ENCODE measurements around the gene HAUS1.

Gene HAUS1

GRCh38 chr18:46104128-46104911 is at the start of gene HAUS1:
Gene HAUS1 (plus strand): TSS chr18:46104385. CDS start chr18:46104412, 27 bp downstream.
- no peaks in the 10 kb centered on the region for H3K9me3 Mint-ChIP-seq
- peak within 1 kb of the TSS; percentile 97 to 98 for H3K27ac Mint-ChIP-seq
- H3K4me3 Mint-ChIP-seq: peak within 1 kb of the TSS; percentile 96 to 99
- DNase-seq (peak; percentile 45 to 61), ATAC-seq (peak; percentile 84)
- peaks cover 38% of the 10 kb centered on the region for H3K4me1 Mint-ChIP-seq
- no peaks in the 10 kb centered on the region for H3K27me3 Mint-ChIP-seq

GRCh38 chr18:46054956-46055837 is 49.0 kb upstream of the HAUS1 start:
- Mint-ChIP-seq H3K27me3 (no peaks in the 10 kb centered on the region), H3K9me3 (no peaks in the 10 kb centered on the region), H3K4me1 (peaks cover 48% of the 10 kb centered on the region), H3K27ac (peak overlapping the region; percentile 13 to 34), H3K4me3 (peak overlapping the region; percentile 44 to 56)
- ATAC-seq: peak; percentile 89
- no peak for DNase-seq

- H3K4me1 Mint-ChIP-seq: peaks cover 48% of the 10 kb centered on the region
- ATAC-seq: no peak
Measured at GRCh38 chr18:46055838-46056230, 48.4 kb upstream of the HAUS1 start.

GRCh38 chr18:46060359-46060841 is 43.8 kb upstream of the HAUS1 start:
- no peaks in the 10 kb centered on the region for H3K27me3 Mint-ChIP-seq
- H3K4me3 Mint-ChIP-seq: no peak overlapping the region
- peaks cover 36% of the 10 kb centered on the region for H3K4me1 Mint-ChIP-seq
- DNase-seq (no peak), ATAC-seq (no peak)
- no peaks in the 10 kb centered on the region for H3K9me3 Mint-ChIP-seq
- no peak overlapping the region for H3K27ac Mint-ChIP-seq

More at GRCh38 chr18:46055838-46056230, 48.4 kb upstream of the HAUS1 start:
- Mint-ChIP-seq H3K27ac (peak overlapping the region; percentile 9 to 87), H3K27me3 (no peaks in the 10 kb centered on the region), H3K9me3 (no peaks in the 10 kb centered on the region), H3K4me3 (peak overlapping the region; percentile 44 to 56)
- no peak for DNase-seq

GRCh38 chr18:46061387-46061786 is 42.8 kb upstream of the HAUS1 start:
- peaks cover 26% of the 10 kb centered on the region for H3K4me1 Mint-ChIP-seq
- H3K9me3 Mint-ChIP-seq: no peaks in the 10 kb centered on the region
- no peak overlapping the region for H3K4me3 Mint-ChIP-seq
- no peaks in the 10 kb centered on the region for H3K27me3 Mint-ChIP-seq
- H3K27ac Mint-ChIP-seq: peak overlapping the region in 1 of 2 donors; percentile 46
- ATAC-seq (no peak), DNase-seq (no peak)

- H3K4me3 Mint-ChIP-seq: no peak overlapping the region
- peaks cover 24% of the 10 kb centered on the region for H3K4me1 Mint-ChIP-seq
- ATAC-seq: no peak
- H3K27me3 Mint-ChIP-seq: no peaks in the 10 kb centered on the region
- H3K27ac Mint-ChIP-seq: no peak overlapping the region
- H3K9me3 Mint-ChIP-seq: no peaks in the 10 kb centered on the region
- DNase-seq: no peak
Measured at GRCh38 chr18:46061796-46062195, 42.4 kb upstream of the HAUS1 start.

- no peaks in the 10 kb centered on the region for H3K9me3 Mint-ChIP-seq
- peaks cover 24% of the 10 kb centered on the region for H3K4me1 Mint-ChIP-seq
- ATAC-seq: no peak
Measured at GRCh38 chr18:46062781-46063180, 41.4 kb upstream of the HAUS1 start.

GRCh38 chr18:46067438-46068007 is 36.7 kb upstream of the HAUS1 start:
- H3K9me3 Mint-ChIP-seq: no peaks in the 10 kb centered on the region
- H3K27ac Mint-ChIP-seq: no peak overlapping the region
- ATAC-seq (no peak), DNase-seq (no peak)
- H3K4me3 Mint-ChIP-seq: no peak overlapping the region
- no peaks in the 10 kb centered on the region for H3K27me3 Mint-ChIP-seq
- H3K4me1 Mint-ChIP-seq: peaks cover 44% of the 10 kb centered on the region

More at GRCh38 chr18:46062781-46063180, 41.4 kb upstream of the HAUS1 start:
- no peaks in the 10 kb centered on the region for H3K27me3 Mint-ChIP-seq
- DNase-seq: no peak
- no peak overlapping the region for H3K4me3 Mint-ChIP-seq
- H3K27ac Mint-ChIP-seq: no peak overlapping the region

- Mint-ChIP-seq H3K27ac (peak overlapping the region in 1 of 2 donors; percentile 31), H3K4me3 (peak overlapping the region; percentile 16 to 58), H3K9me3 (no peaks in the 10 kb centered on the region), H3K4me1 (peaks cover 55% of the 10 kb centered on the region), H3K27me3 (no peaks in the 10 kb centered on the region)
- no peak for DNase-seq
- no peak for ATAC-seq
Measured at GRCh38 chr18:46068763-46069162, 35.4 kb upstream of the HAUS1 start.

- Mint-ChIP-seq H3K4me1 (peaks cover 53% of the 10 kb centered on the region), H3K27me3 (no peaks in the 10 kb centered on the region), H3K27ac (peak overlapping the region in 1 of 2 donors; percentile 69), H3K4me3 (peak overlapping the region; percentile 0 to 62), H3K9me3 (no peaks in the 10 kb centered on the region)
- DNase-seq (no peak), ATAC-seq (no peak)
Measured at GRCh38 chr18:46069524-46069923, 34.7 kb upstream of the HAUS1 start.

- Mint-ChIP-seq H3K27ac (peak overlapping the region in 1 of 2 donors; percentile 69), H3K4me1 (peaks cover 50% of the 10 kb centered on the region), H3K27me3 (no peaks in the 10 kb centered on the region), H3K4me3 (peak overlapping the region in 1 of 2 donors; percentile 5), H3K9me3 (no peaks in the 10 kb centered on the region)
- DNase-seq (no peak), ATAC-seq (no peak)
Measured at GRCh38 chr18:46070232-46070631, 34.0 kb upstream of the HAUS1 start.

- DNase-seq: peak in 1 of 2 donors; percentile 29
- ATAC-seq: peak; percentile 45
- Mint-ChIP-seq H3K9me3 (no peaks in the 10 kb centered on the region), H3K27me3 (no peaks in the 10 kb centered on the region), H3K27ac (peak overlapping the region; percentile 30 to 80), H3K4me3 (peak overlapping the region; percentile 76), H3K4me1 (peaks cover 50% of the 10 kb centered on the region)
Measured at GRCh38 chr18:46070815-46071652, 33.2 kb upstream of the HAUS1 start.

GRCh38 chr18:46071653-46072375 is 32.4 kb upstream of the HAUS1 start, which contains the start of gene PSTPIP2:
Gene PSTPIP2 (minus strand): TSS chr18:46072260. CDS start chr18:46072188, 72 bp downstream.
- peak; percentile 81 for ATAC-seq
- peaks cover 50% of the 10 kb centered on the region for H3K4me1 Mint-ChIP-seq

GRCh38 chr18:46072376-46072867 is 31.8 kb upstream of the HAUS1 start:
- Mint-ChIP-seq H3K27me3 (no peaks in the 10 kb centered on the region), H3K4me3 (peak overlapping the region; percentile 83 to 87), H3K4me1 (peaks cover 50% of the 10 kb centered on the region), H3K9me3 (no peaks in the 10 kb centered on the region), H3K27ac (peak overlapping the region; percentile 65 to 95)
- DNase-seq (no peak), ATAC-seq (no peak)

More at GRCh38 chr18:46071653-46072375, 32.4 kb upstream of the HAUS1 start, which contains the start of gene PSTPIP2:
- peak within 1 kb of the TSS; percentile 95 to 96 for H3K27ac Mint-ChIP-seq
- H3K9me3 Mint-ChIP-seq: no peaks in the 10 kb centered on the region
- H3K27me3 Mint-ChIP-seq: no peaks in the 10 kb centered on the region
- peak within 1 kb of the TSS; percentile 83 to 87 for H3K4me3 Mint-ChIP-seq
- peak; percentile 72 to 73 for DNase-seq

Data from stimulated activated naive CD8-positive, alpha-beta T cell treated with anti-CD3 and anti-CD28 coated beads, Interleukin-15, amount 100 ng/mL, for 72 hours (primary cell).